Lung (tissue), 12 donors: ENCODE measurements around the gene EPB41L2. TPM values are rescaled to one million over a fixed set of nuclear protein-coding genes. Genes with fewer than 3 reads are reported as not detected.

Experiments
- ATAC-seq: fragments of 200-7000 bp; cut with Tn5 transposase; one replicate; pipeline ENCODE4 v1.9.1; 2020; ENCODE audit warnings: moderate number of reproducible peaks; ENCODE audit not compliant: insufficient read depth, low FRiP score
- DNase-seq, 3 donors: peaks; one replicate each; pipeline ENCODE4 v3.0.0-alpha.2; 2013 to 2017
- H3K27ac ChIP-seq, 2 donors: one replicate each; pipeline ENCODE4 v1.5.1; 2013; ENCODE audit warnings: mild to moderate bottlenecking in 2 of 2, moderate library complexity in 2 of 2, control low read depth in 1 of 2, inconsistent platforms in 1 of 2, low read depth in 1 of 2, low read length in 1 of 2
- H3K27me3 ChIP-seq, 3 donors: one replicate each; pipeline ENCODE4 v1.5.1; 2013; ENCODE audit warnings: low read length in 2 of 3; ENCODE audit not compliant: control insufficient read depth in 3 of 3, insufficient read depth in 3 of 3
- H3K36me3 ChIP-seq, 4 donors: one replicate each; pipeline ENCODE4 v1.5.1; 2013; ENCODE audit warnings: low read length in 4 of 4, mild to moderate bottlenecking in 1 of 4, moderate library complexity in 1 of 4; ENCODE audit not compliant: control insufficient read depth in 4 of 4, insufficient read depth in 4 of 4
- H3K4me1 ChIP-seq, 5 donors: one replicate each; pipeline ENCODE4 v1.5.1; 2013; ENCODE audit warnings: low read length in 5 of 5, mild to moderate bottlenecking in 2 of 5, moderate library complexity in 1 of 5; ENCODE audit not compliant: control insufficient read depth in 5 of 5, insufficient read depth in 5 of 5
- H3K4me3 ChIP-seq: one replicate; pipeline ENCODE4 v1.5.1; 2013; ENCODE audit warnings: mild to moderate bottlenecking, control low read depth, moderate library complexity
- H3K9ac ChIP-seq, 2 donors: one replicate each; pipeline ENCODE4 v1.5.1; 2013; ENCODE audit warnings: low read length in 2 of 2, control low read depth in 1 of 2; ENCODE audit not compliant: insufficient read depth in 1 of 2
- H3K9me3 ChIP-seq, 4 donors: one replicate each; pipeline ENCODE4 v1.5.1; 2013; ENCODE audit warnings: low read length in 3 of 4, mild to moderate bottlenecking in 1 of 4, moderate library complexity in 1 of 4; ENCODE audit not compliant: control insufficient read depth in 4 of 4, insufficient read depth in 3 of 4
- WGBS, 2 donors: extraction: QIAGEN DNeasy Blood & Tissue Kit; methylation state at CpG; one replicate each; pipeline ENCODE4 v1.1.7; 2013; 5-methylcytosine and 5-hydroxymethylcytosine counted together
- polyA plus RNA-seq, 2 donors: library from polyadenylated mRNA; stranded (reverse); fragments of 200-250 nt; gene quantifications; one replicate each; pipeline ENCODE4 v1.2.1, GENCODE V29; 2013
- total RNA-seq, 2 donors: library from RNA; depleted of rRNA in 1 of 2; stranded (reverse); fragments of >200 nt in 1 of 2; gene quantifications; one replicate each; pipeline ENCODE4 v1.2.1, GENCODE V29; 2014 to 2021
- TF ChIP-seq, protein P1 (sequence below): IDR thresholded peaks from 2 replicates; pipeline ENCODE4 v1.5.1; 2012; ENCODE audit warnings: mild to moderate bottlenecking; ENCODE audit errors: control extremely low read depth, extremely low read depth
- donor health status: control.
- donor health status: control.
- donor health status: Bipolar disorder and iron deficiency.
- donor health status: healthy.
- donor health status: DM: yes; HTN: yes; CAD: no.

Gene EPB41L2
- total and polyA plus RNA-seq, 4 donors = 21.9 to 265 (median 52.7) TPM

DNA sequence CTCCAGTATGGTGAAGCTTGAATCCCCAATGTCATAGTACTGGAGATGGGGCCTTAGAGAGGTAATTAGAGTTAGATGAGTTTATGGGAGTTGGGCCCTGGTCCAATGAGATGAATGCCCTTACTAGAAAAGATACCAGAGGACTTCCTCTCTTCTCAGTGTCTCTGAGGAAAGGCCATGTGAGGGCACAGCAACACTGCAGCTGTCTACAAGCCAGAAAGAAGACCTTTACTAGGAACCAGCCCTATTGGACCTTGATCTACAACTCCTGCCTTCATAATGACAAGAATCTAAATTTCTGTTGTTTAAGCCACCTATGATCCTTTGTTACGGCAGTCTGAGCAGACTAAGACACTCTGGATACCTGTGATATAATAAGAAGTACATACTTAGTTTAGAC, 40.9 kb upstream of the EPB41L2 start:
- Histone ChIP-seq H3K27me3 (no peaks in the 10 kb centered on the region), H3K36me3 (no peaks in the 10 kb centered on the region), H3K4me1 (peaks cover 0 to 7% (median 0%) of the 10 kb centered on the region in 5 donors), H3K9me3 (no peaks in the 10 kb centered on the region), H3K4me3 (no peak overlapping the region), H3K27ac (no peak overlapping the region), H3K9ac (no peak overlapping the region)
- ATAC-seq (no peak), DNase-seq (no peak)
- TF ChIP-seq, protein P1, sequence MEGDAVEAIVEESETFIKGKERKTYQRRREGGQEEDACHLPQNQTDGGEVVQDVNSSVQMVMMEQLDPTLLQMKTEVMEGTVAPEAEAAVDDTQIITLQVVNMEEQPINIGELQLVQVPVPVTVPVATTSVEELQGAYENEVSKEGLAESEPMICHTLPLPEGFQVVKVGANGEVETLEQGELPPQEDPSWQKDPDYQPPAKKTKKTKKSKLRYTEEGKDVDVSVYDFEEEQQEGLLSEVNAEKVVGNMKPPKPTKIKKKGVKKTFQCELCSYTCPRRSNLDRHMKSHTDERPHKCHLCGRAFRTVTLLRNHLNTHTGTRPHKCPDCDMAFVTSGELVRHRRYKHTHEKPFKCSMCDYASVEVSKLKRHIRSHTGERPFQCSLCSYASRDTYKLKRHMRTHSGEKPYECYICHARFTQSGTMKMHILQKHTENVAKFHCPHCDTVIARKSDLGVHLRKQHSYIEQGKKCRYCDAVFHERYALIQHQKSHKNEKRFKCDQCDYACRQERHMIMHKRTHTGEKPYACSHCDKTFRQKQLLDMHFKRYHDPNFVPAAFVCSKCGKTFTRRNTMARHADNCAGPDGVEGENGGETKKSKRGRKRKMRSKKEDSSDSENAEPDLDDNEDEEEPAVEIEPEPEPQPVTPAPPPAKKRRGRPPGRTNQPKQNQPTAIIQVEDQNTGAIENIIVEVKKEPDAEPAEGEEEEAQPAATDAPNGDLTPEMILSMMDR = no peak
- WGBS, 2 donors = 97 to 100% methylated on average over 1 of the region's 1 CpG

DNA sequence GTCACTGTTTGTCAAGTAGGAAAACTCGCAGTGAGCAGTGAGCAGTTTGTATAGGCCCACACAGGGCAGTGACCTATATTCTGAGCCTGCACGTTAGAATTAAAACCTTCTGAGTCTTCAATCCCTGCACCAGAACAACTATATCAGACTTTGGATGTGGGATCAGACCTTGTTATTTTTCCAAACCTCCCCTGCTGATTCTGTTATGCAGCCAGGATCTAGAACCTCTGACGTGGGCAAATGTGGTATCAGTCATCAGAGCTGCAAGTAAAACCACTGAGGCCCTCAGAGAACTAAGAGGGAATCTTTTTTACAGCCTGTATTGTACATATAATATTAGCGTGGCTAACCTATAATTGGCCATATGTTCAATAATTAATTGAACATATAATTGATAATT, 40.3 kb upstream of the EPB41L2 start:
- TF ChIP-seq, protein P1 = no peak
- no peak for DNase-seq
- Histone ChIP-seq H3K9me3 (no peaks in the 10 kb centered on the region), H3K4me3 (no peak overlapping the region), H3K27ac (no peak overlapping the region), H3K36me3 (no peaks in the 10 kb centered on the region), H3K27me3 (no peaks in the 10 kb centered on the region), H3K9ac (no peak overlapping the region), H3K4me1 (peaks cover 0 to 7% (median 0%) of the 10 kb centered on the region in 5 donors)
- WGBS, 2 donors = 88 to 91% methylated on average over 4 of the region's 4 CpGs
- no peak for ATAC-seq

DNA sequence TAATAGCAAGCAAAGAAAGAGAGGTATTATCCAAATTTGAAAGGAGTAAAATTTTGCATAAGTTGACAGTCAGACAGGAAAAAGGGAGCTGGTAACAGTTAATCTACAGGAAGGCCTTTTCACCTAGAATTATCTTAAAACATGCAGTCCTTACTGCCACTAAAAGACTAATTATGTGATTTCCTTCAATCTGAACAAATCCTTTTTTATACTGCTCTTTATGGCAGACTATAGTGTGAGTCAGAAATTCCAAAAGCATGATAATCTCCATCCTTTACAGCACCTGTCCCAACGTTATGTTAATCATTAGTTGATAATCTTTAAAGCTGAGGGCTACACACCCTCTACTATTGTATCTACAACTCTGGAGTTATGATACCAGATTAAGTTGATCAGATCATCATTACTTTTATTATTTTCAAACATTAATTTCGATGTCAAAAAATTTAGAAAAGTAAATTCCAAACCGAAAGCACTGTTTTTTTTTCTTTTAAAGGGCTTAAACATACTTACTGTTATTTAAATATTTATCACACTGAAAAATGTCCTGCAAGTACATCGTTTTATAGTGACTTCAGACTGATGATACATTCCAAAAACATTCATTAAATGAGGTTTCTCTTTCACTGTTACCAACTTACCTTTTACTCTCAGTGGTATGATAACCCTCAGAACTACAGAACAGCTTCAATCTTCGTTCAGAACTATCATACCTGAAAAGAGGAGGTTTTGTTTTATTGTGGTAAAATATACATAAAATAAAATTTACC, 39.1 kb upstream of the EPB41L2 start:
- no peak for ATAC-seq
- H3K9me3 ChIP-seq = no peaks in the 10 kb centered on the region

More for the DNA sequence above, 39.1 kb upstream of the EPB41L2 start:
- no peaks in the 10 kb centered on the region for H3K36me3 ChIP-seq
- peaks cover 0 to 4% (median 0%) of the 10 kb centered on the region in 5 donors for H3K4me1 ChIP-seq
- 79 to 90% methylated on average over 5 of the region's 5 CpGs for WGBS, 2 donors
- no peaks in the 10 kb centered on the region for H3K27me3 ChIP-seq
- H3K27ac ChIP-seq = no peak overlapping the region
- H3K4me3 ChIP-seq = no peak overlapping the region
- no peak overlapping the region for H3K9ac ChIP-seq
- DNase-seq = no peak
- TF ChIP-seq, protein P1 = no peak
